NCI-H69 (cell line): Measurements from ENCODE around the gene TSPOAP1.
A peak's percentile ranks its signal among the peaks of the same experiment; 100 is the strongest.

ENCODE experiments used
- DNase-seq: peaks from one replicate; lab custom pipeline; 2025; lab: John Stamatoyannopoulos, UW

Gene TSPOAP1

DNA sequence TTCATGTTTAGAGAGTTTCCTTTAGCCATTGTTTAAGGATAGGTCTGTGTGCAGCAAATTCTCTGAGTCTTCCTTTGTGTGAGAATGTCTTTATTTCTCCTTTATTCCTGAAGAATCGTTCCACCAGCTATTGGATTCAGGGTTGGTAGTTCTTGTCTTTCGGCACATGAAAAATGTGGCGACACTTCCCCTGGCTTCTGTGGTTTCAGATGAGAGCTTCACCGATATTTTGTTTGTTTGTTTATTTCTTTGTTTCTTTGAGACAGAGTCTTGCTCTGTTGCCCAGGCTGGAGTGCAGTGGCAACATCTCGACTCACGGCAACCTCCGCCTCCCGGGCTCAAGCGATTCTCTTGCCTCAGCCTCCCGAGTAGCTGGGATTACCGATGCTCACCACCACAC, 66.4 kb downstream of the TSPOAP1 start:
- no peak for DNase-seq

- peak; percentile 19 for DNase-seq
Measured at GRCh38 chr17:58254803-58255202, 73.8 kb downstream of the TSPOAP1 start.

GRCh38 chr17:58253082-58253481, 75.5 kb downstream of the TSPOAP1 start:
- no peak for DNase-seq

DNA sequence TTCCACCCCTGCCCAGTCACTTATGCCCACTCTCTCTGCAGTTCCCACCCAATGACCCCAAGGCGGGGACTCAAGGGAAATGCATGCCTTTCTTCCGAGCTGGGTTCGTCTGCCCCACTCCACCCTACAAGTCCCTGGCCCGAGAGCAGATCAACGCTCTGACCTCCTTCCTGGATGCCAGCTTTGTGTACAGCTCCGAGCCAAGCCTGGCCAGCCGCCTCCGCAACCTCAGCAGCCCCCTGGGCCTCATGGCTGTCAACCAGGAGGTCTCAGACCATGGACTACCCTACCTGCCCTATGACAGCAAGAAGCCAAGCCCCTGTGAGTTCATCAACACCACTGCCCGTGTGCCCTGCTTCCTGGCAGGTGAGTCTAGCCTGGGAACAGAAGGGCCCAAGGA, 76.5 kb downstream of the TSPOAP1 start:
- no peak for DNase-seq
